GM12878 (cell line): Measurements from ENCODE around the gene CD164. TPM values are rescaled to one million over a fixed set of nuclear protein-coding genes. Genes with fewer than 3 reads are reported as not detected.

Experiments
- BACH1 ChIP-seq: fragments of 450-650 bp; IDR thresholded peaks from 2 replicates; pipeline ENCODE4 v1.6.1; 2017; ENCODE audit warnings: mild to moderate bottlenecking, borderline replicate concordance
- BMI1 ChIP-seq: fragments of 450-650 bp; IDR thresholded peaks from 2 replicates; pipeline ENCODE4 v1.6.1; 2016; ENCODE audit warnings: mild to moderate bottlenecking, moderate library complexity, borderline replicate concordance
- BRCA1 ChIP-seq: IDR thresholded peaks from 2 replicates; pipeline ENCODE4 v1.6.1; 2011; ENCODE audit warnings: low read depth, low read length, improper control_type of control experiment
- CBX5 ChIP-seq: sonication (generic); IDR thresholded peaks from 2 replicates; pipeline ENCODE4 v1.6.1; 2016; ENCODE audit warnings: low read depth, moderate library complexity, mild to moderate bottlenecking, inconsistent platforms
- CHD2 ChIP-seq: IDR thresholded peaks from 2 replicates; pipeline ENCODE4 v1.6.1; 2011; ENCODE audit warnings: low read depth, low read length, improper control_type of control experiment, borderline replicate concordance
- EED ChIP-seq: sonication (generic); IDR thresholded peaks from 2 replicates; pipeline ENCODE4 v1.6.1; 2016; ENCODE audit warnings: antibody characterized with exemption, low read depth
- JUNB ChIP-seq: IDR thresholded peaks from 2 replicates; pipeline ENCODE4 v1.6.1; 2016; ENCODE audit warnings: antibody characterized with exemption, mild to moderate bottlenecking
- NFYB ChIP-seq: IDR thresholded peaks from 2 replicates; pipeline ENCODE4 v1.6.1; 2011; ENCODE audit warnings: low read depth, mild to moderate bottlenecking, low read length, improper control_type of control experiment, moderate library complexity; ENCODE audit not compliant: insufficient read depth
- POLR2A ChIP-seq: IDR thresholded peaks from 2 replicates; pipeline ENCODE4 v1.6.1; 2011; ENCODE audit warnings: low read depth, mild to moderate bottlenecking, low read length
- RFX5 ChIP-seq: IDR thresholded peaks from 2 replicates; pipeline ENCODE4 v1.6.1; 2011; ENCODE audit warnings: low read depth, low read length, improper control_type of control experiment
- SREBF1 ChIP-seq: IDR thresholded peaks from 2 replicates; pipeline ENCODE4 v1.6.1; 2012; ENCODE audit warnings: mild to moderate bottlenecking, low read length
- STAT3 ChIP-seq: IDR thresholded peaks from 2 replicates; pipeline ENCODE4 v1.6.1; 2011; ENCODE audit warnings: low read depth, low read length, improper control_type of control experiment
- ZNF217 ChIP-seq: fragments of 450-650 bp; IDR thresholded peaks from 2 replicates; pipeline ENCODE4 v1.6.1; 2017; ENCODE audit warnings: antibody characterized with exemption, mild to moderate bottlenecking
- polyA plus RNA-seq, 11 experiments: library from polyadenylated mRNA; depleted of rRNA in 4 of 11; unstranded in 6 of 11; stranded (reverse) in 5 of 11; fragments of >200 nt; fragmentation: Nextera tagmentation in 4 of 11; fragmentation: Illumina TruSeq in 1 of 11; extraction: Ambion mirVana in 4 of 11; extraction: Trizol in 1 of 11; gene quantifications; 1 replicate in 1 of 11; 2 replicates in 10 of 11; pipeline versions ENCODE4 v1.2.1 to v1.2.3, GENCODE V29; 2011 to 2016; ENCODE audit warnings: inconsistent platforms in 2 of 11, missing spikeins in 2 of 11, low read depth in 1 of 11
- total RNA-seq, 4 experiments: library from RNA; depleted of rRNA in 3 of 4; stranded (reverse); fragments of >200 nt in 3 of 4; fragmentation: Illumina TruSeq in 1 of 4; extraction: Trizol in 1 of 4; gene quantifications; 2 replicates each; pipeline versions ENCODE4 v1.2.1 to v1.2.3, GENCODE V29; 2013 to 2021
- TF ChIP-seq, protein P1 (sequence below): fragments of 450-650 bp; IDR thresholded peaks from 2 replicates; pipeline ENCODE4 v1.6.1; 2017; ENCODE audit warnings: antibody characterized with exemption, mild to moderate bottlenecking, moderate library complexity
- TF ChIP-seq, protein P2 (sequence below): IDR thresholded peaks from 2 replicates; pipeline ENCODE4 v1.6.1; 2011; ENCODE audit warnings: borderline replicate concordance, low read depth, mild to moderate bottlenecking, moderate library complexity, low read length; ENCODE audit not compliant: insufficient read depth, poor library complexity, severe bottlenecking
- TF ChIP-seq, protein P3 (sequence below): fragments of 450-650 bp; IDR thresholded peaks from 2 replicates; pipeline ENCODE4 v1.6.1; 2016; ENCODE audit warnings: mild to moderate bottlenecking, moderate library complexity, borderline replicate concordance
- TF ChIP-seq, protein P4 (sequence below): fragments of 450-650 bp; IDR thresholded peaks from 2 replicates; pipeline ENCODE4 v1.6.1; 2014; ENCODE audit warnings: mild to moderate bottlenecking
- TF ChIP-seq, protein P5 (sequence below): fragments of 450-650 bp; IDR thresholded peaks from 2 replicates; pipeline ENCODE4 v1.6.1; 2017; ENCODE audit warnings: borderline replicate concordance
- TF ChIP-seq, protein P6 (sequence below): fragments of 150-350 bp; IDR thresholded peaks from 2 replicates; pipeline ENCODE4 v1.6.1; 2014; ENCODE audit warnings: mild to moderate bottlenecking, low read depth, low read length

CD164 gene
- total and polyA plus RNA-seq, 10 of the 15 experiments (the other 5 are each of a cell fraction or from before 2014, with no cell fraction given): 145 to 447 (median 211) TPM

DNA sequence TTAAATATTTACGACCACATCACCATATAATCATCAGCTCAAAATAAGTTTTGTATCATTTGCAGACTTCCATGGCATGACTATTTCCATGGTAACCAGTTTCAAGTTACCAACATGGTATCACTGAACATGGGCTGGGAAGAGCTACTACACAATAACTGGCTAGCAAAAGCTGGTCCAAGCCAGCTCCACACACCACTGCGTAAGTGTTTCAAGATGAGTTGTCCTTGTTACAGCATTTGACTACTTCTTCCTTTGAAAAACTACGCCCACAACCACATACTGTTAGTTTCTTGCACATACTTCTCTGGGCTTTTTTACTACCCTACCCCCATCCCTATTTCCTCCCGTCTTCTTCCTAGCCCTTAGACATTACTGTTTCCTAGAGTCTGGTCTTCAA, 8.5 kb downstream of the CD164 start (continued):
- TF ChIP-seq BMI1 (peak; percentile 78), RFX5 (no peak), SREBF1 (no peak), BRCA1 (no peak), BACH1 (peak; percentile 84; the same call in 1 of the 2 replicates), CBX5 (0 out of 2 replicates have a peak, but pooled peaks have one; percentile 65), POLR2A (no peak), CHD2 (0 out of 2 replicates have a peak, but pooled peaks have one; percentile 30), EED (peak; percentile 84), NFYB (no peak), ZNF217 (no peak), STAT3 (no peak), JUNB (peak; percentile 88)
- TF ChIP-seq, protein P1, sequence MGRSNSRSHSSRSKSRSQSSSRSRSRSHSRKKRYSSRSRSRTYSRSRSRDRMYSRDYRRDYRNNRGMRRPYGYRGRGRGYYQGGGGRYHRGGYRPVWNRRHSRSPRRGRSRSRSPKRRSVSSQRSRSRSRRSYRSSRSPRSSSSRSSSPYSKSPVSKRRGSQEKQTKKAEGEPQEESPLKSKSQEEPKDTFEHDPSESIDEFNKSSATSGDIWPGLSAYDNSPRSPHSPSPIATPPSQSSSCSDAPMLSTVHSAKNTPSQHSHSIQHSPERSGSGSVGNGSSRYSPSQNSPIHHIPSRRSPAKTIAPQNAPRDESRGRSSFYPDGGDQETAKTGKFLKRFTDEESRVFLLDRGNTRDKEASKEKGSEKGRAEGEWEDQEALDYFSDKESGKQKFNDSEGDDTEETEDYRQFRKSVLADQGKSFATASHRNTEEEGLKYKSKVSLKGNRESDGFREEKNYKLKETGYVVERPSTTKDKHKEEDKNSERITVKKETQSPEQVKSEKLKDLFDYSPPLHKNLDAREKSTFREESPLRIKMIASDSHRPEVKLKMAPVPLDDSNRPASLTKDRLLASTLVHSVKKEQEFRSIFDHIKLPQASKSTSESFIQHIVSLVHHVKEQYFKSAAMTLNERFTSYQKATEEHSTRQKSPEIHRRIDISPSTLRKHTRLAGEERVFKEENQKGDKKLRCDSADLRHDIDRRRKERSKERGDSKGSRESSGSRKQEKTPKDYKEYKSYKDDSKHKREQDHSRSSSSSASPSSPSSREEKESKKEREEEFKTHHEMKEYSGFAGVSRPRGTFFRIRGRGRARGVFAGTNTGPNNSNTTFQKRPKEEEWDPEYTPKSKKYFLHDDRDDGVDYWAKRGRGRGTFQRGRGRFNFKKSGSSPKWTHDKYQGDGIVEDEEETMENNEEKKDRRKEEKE: no peak
- TF ChIP-seq, protein P2, sequence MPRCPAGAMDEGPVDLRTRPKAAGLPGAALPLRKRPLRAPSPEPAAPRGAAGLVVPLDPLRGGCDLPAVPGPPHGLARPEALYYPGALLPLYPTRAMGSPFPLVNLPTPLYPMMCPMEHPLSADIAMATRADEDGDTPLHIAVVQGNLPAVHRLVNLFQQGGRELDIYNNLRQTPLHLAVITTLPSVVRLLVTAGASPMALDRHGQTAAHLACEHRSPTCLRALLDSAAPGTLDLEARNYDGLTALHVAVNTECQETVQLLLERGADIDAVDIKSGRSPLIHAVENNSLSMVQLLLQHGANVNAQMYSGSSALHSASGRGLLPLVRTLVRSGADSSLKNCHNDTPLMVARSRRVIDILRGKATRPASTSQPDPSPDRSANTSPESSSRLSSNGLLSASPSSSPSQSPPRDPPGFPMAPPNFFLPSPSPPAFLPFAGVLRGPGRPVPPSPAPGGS: peak; percentile 12
- TF ChIP-seq, protein P3, sequence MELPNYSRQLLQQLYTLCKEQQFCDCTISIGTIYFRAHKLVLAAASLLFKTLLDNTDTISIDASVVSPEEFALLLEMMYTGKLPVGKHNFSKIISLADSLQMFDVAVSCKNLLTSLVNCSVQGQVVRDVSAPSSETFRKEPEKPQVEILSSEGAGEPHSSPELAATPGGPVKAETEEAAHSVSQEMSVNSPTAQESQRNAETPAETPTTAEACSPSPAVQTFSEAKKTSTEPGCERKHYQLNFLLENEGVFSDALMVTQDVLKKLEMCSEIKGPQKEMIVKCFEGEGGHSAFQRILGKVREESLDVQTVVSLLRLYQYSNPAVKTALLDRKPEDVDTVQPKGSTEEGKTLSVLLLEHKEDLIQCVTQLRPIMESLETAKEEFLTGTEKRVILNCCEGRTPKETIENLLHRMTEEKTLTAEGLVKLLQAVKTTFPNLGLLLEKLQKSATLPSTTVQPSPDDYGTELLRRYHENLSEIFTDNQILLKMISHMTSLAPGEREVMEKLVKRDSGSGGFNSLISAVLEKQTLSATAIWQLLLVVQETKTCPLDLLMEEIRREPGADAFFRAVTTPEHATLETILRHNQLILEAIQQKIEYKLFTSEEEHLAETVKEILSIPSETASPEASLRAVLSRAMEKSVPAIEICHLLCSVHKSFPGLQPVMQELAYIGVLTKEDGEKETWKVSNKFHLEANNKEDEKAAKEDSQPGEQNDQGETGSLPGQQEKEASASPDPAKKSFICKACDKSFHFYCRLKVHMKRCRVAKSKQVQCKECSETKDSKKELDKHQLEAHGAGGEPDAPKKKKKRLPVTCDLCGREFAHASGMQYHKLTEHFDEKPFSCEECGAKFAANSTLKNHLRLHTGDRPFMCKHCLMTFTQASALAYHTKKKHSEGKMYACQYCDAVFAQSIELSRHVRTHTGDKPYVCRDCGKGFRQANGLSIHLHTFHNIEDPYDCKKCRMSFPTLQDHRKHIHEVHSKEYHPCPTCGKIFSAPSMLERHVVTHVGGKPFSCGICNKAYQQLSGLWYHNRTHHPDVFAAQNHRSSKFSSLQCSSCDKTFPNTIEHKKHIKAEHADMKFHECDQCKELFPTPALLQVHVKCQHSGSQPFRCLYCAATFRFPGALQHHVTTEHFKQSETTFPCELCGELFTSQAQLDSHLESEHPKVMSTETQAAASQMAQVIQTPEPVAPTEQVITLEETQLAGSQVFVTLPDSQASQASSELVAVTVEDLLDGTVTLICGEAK: no peak
- TF ChIP-seq, protein P4, sequence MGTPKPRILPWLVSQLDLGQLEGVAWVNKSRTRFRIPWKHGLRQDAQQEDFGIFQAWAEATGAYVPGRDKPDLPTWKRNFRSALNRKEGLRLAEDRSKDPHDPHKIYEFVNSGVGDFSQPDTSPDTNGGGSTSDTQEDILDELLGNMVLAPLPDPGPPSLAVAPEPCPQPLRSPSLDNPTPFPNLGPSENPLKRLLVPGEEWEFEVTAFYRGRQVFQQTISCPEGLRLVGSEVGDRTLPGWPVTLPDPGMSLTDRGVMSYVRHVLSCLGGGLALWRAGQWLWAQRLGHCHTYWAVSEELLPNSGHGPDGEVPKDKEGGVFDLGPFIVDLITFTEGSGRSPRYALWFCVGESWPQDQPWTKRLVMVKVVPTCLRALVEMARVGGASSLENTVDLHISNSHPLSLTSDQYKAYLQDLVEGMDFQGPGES: no peak
- TF ChIP-seq, protein P5, sequence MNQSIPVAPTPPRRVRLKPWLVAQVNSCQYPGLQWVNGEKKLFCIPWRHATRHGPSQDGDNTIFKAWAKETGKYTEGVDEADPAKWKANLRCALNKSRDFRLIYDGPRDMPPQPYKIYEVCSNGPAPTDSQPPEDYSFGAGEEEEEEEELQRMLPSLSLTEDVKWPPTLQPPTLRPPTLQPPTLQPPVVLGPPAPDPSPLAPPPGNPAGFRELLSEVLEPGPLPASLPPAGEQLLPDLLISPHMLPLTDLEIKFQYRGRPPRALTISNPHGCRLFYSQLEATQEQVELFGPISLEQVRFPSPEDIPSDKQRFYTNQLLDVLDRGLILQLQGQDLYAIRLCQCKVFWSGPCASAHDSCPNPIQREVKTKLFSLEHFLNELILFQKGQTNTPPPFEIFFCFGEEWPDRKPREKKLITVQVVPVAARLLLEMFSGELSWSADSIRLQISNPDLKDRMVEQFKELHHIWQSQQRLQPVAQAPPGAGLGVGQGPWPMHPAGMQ: no peak
- TF ChIP-seq, protein P6, sequence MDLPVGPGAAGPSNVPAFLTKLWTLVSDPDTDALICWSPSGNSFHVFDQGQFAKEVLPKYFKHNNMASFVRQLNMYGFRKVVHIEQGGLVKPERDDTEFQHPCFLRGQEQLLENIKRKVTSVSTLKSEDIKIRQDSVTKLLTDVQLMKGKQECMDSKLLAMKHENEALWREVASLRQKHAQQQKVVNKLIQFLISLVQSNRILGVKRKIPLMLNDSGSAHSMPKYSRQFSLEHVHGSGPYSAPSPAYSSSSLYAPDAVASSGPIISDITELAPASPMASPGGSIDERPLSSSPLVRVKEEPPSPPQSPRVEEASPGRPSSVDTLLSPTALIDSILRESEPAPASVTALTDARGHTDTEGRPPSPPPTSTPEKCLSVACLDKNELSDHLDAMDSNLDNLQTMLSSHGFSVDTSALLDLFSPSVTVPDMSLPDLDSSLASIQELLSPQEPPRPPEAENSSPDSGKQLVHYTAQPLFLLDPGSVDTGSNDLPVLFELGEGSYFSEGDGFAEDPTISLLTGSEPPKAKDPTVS: no peak
